HepG2 (cell line): ENCODE measurements around the gene TRRAP. TPM values are rescaled to one million over a fixed set of nuclear protein-coding genes. Genes with fewer than 3 reads are reported as not detected.

ENCODE experiments used
- ATAC-seq: fragments of 200-7000 bp; cut with Tn5 transposase; 3 replicates; pipeline ENCODE4 v1.9.1; 2020; ENCODE audit warnings: mild to moderate bottlenecking, moderate library complexity
- BruUV-seq: library from RNA; stranded (reverse); fragments of 400-500 nt; replicated peaks from 2 replicates; lab custom pipeline; 2021; lab: Mats Ljungman, UMichigan
- CTCF ChIA-PET: fragments of 300-600 bp; formaldehyde crosslinking; extraction: SDS; loops from one replicate; lab custom pipeline; 2021; ENCODE audit warnings: low total read pairs, inconsistent platforms, low intra/inter-chr PET ratio; lab: Yijun Ruan, JAX
- POLR2A ChIA-PET: fragments of 350-600 bp; sonication (Branson Sonifier 250); formaldehyde crosslinking; loops from one replicate; lab custom pipeline; 2020; ENCODE audit warnings: antibody characterized with exemption, inconsistent platforms; lab: Yijun Ruan, JAX
- DNase-seq: peaks from one replicate; pipeline ENCODE4 v3.0.0-alpha.2; 2015; ENCODE audit warnings: low spot score
- FAIRE-seq: peaks from 3 replicates; lab custom pipeline; 2011; peaks lifted over from hg19 to GRCh38; lab: Jason Lieb, UNC
- H2AFZ ChIP-seq: one replicate; pipeline ENCODE4 v1.6.1; 2011; ENCODE audit warnings: low read length, inconsistent platforms
- H3K27ac ChIP-seq: fragments of 300-600 bp; 3 replicates; pipeline ENCODE4 v1.8.0; 2011; ENCODE audit warnings: mixed run types, mild to moderate bottlenecking, mixed read lengths, low read length, inconsistent platforms; ENCODE audit not compliant: insufficient read depth; ENCODE audit errors: extremely low read length
- H3K27me3 ChIP-seq, 2 experiments: fragments of 200-600 bp in 1 of 2; 2 replicates in 1 of 2; 3 replicates in 1 of 2; pipeline versions ENCODE4 v1.6.0 to v1.8.0; 2011; ENCODE audit warnings: low read length in 2 of 2, mild to moderate bottlenecking in 2 of 2, moderate library complexity in 2 of 2, inconsistent platforms in 1 of 2; ENCODE audit not compliant: insufficient read depth in 2 of 2, control insufficient read depth in 1 of 2
- H3K36me3 ChIP-seq, 2 experiments: fragments of 200-600 bp in 1 of 2; replicated peaks in 1 of 2; 2 replicates in 1 of 2; 3 replicates in 1 of 2; pipeline versions ENCODE4 v1.5.1 to v1.8.0; 2011; ENCODE audit warnings: low read length in 2 of 2, inconsistent platforms in 1 of 2; ENCODE audit not compliant: insufficient read depth in 2 of 2, control insufficient read depth in 1 of 2
- H3K4me1 ChIP-seq: 2 replicates; pipeline ENCODE4 v1.5.1; 2012; ENCODE audit warnings: low read length, inconsistent platforms; ENCODE audit not compliant: insufficient read depth
- H3K4me2 ChIP-seq: 2 replicates; pipeline ENCODE4 v1.6.0; 2011; ENCODE audit warnings: low read depth, low read length, inconsistent platforms
- H3K4me3 ChIP-seq, 3 experiments: fragments of 200-600 bp in 1 of 3; sonication (generic), shearing (Covaris generic) in 1 of 3; replicated peaks in 1 of 3; 2 replicates each; pipeline ENCODE4 v1.5.1; 2011 to 2016; ENCODE audit warnings: low read length in 3 of 3, inconsistent platforms in 2 of 3, low read depth in 2 of 3, mild to moderate bottlenecking in 2 of 3, control low read depth in 1 of 3, mixed read lengths in 1 of 3; ENCODE audit not compliant: insufficient read depth in 1 of 3
- H3K79me2 ChIP-seq: one replicate; pipeline ENCODE4 v1.6.1; 2011; ENCODE audit warnings: low read length, inconsistent platforms; ENCODE audit not compliant: insufficient read depth
- H3K9ac ChIP-seq: 2 replicates; pipeline ENCODE4 v1.6.0; 2011; ENCODE audit warnings: mild to moderate bottlenecking, low read depth, low read length, inconsistent platforms; ENCODE audit not compliant: insufficient read depth
- H3K9me3 ChIP-seq: 2 replicates; pipeline ENCODE4 v1.5.1; 2012; ENCODE audit warnings: mild to moderate bottlenecking, low read length
- H4K20me1 ChIP-seq: 2 replicates; pipeline ENCODE4 v1.6.0; 2011; ENCODE audit warnings: inconsistent platforms, mild to moderate bottlenecking, low read length, moderate library complexity; ENCODE audit not compliant: insufficient read depth
- CCDC6 ChIP-seq: sonication (generic); formaldehyde crosslinking; IDR thresholded peaks from 2 replicates; pipeline ENCODE4 v1.8.1; 2022; ENCODE audit warnings: mild to moderate bottlenecking, missing genetic modification reagents, moderate library complexity
- CENPX ChIP-seq: sonication (generic); formaldehyde crosslinking; IDR thresholded peaks from 2 replicates; pipeline ENCODE4 v1.9.0; 2021; ENCODE audit warnings: mild to moderate bottlenecking, missing genetic modification reagents, moderate library complexity
- DNMT1 ChIP-seq: sonication (generic); formaldehyde crosslinking; IDR thresholded peaks from 2 replicates; pipeline ENCODE4 v1.5.1; 2020; ENCODE audit warnings: mild to moderate bottlenecking, missing genetic modification reagents
- EEA1 ChIP-seq: sonication (generic); formaldehyde crosslinking; IDR thresholded peaks from 2 replicates; pipeline ENCODE4 v1.5.1; 2020; ENCODE audit warnings: mild to moderate bottlenecking, missing genetic modification reagents, borderline replicate concordance
- FOXM1 ChIP-seq: sonication (generic); formaldehyde crosslinking; IDR thresholded peaks from 2 replicates; pipeline ENCODE4 v1.5.0; 2020; ENCODE audit warnings: missing genetic modification reagents
- RAD21 ChIP-seq: fragments of 450-650 bp; formaldehyde crosslinking; IDR thresholded peaks from 2 replicates; pipeline ENCODE4 v1.5.0; 2020; ENCODE audit warnings: mild to moderate bottlenecking
- RELA ChIP-seq: sonication (generic); formaldehyde crosslinking; IDR thresholded peaks from 2 replicates; pipeline ENCODE4 v1.4.0; 2020; ENCODE audit warnings: missing genetic modification reagents
- SAP130 ChIP-seq: IDR thresholded peaks from 2 replicates; pipeline ENCODE4 v1.6.1; 2016; ENCODE audit warnings: low read depth
- SRSF4 ChIP-seq: fragments of 200-400 bp; formaldehyde crosslinking; IDR thresholded peaks from one replicate; pipeline ENCODE4 v1.6.1; 2018; ENCODE audit warnings: mild to moderate bottlenecking, low read depth, low read length, moderate library complexity; ENCODE audit not compliant: poor library complexity, severe bottlenecking
- TCF12 ChIP-seq, 2 experiments: fragments of 450-650 bp in 1 of 2; sonication (generic) in 1 of 2; formaldehyde crosslinking in 1 of 2; IDR thresholded peaks; 2 replicates each; pipeline versions ENCODE4 v1.6.1 to v1.8.0; 2017 to 2022; ENCODE audit warnings: antibody characterized with exemption in 1 of 2, mild to moderate bottlenecking in 1 of 2, missing genetic modification reagents in 1 of 2, moderate library complexity in 1 of 2
- ZFY ChIP-seq: sonication (generic); formaldehyde crosslinking; IDR thresholded peaks from 2 replicates; pipeline ENCODE4 v1.4.0; 2020; ENCODE audit warnings: missing genetic modification reagents
- ZNF160 ChIP-seq: sonication (generic); formaldehyde crosslinking; IDR thresholded peaks from 2 replicates; pipeline ENCODE4 v1.8.0; 2022; ENCODE audit warnings: mild to moderate bottlenecking, inconsistent platforms, missing genetic modification reagents
- ZNF501 ChIP-seq: sonication (generic); formaldehyde crosslinking; IDR thresholded peaks from 2 replicates; pipeline ENCODE4 v1.5.1; 2020; ENCODE audit warnings: mild to moderate bottlenecking, moderate library complexity, missing genetic modification reagents
- ZNF839 ChIP-seq: sonication (generic); formaldehyde crosslinking; IDR thresholded peaks from 2 replicates; pipeline ENCODE4 v1.4.0; 2020; ENCODE audit warnings: missing genetic modification reagents, mild to moderate bottlenecking, borderline replicate concordance
- WGBS: methylation state at CpG from one replicate; pipeline ENCODE4 v1.1.6; 2017; ENCODE audit warnings: low lambda C conversion rate; 5-methylcytosine and 5-hydroxymethylcytosine counted together
- in situ Hi-C: cut with HindIII; loops from 2 replicates; pipeline ENCODE4 v1.10.0; 2017; ENCODE audit warnings: low pct_unique_long_range_greater_than_20kb; ENCODE audit not compliant: extremely low pct_ligation_motif_present
- intact Hi-C: fragments of 100-400 bp; cut with micrococcal nuclease; formaldehyde crosslinking; loops from one replicate; pipeline ENCODE4 v1.10.0; 2022; ENCODE audit not compliant: unreplicated experiment
- polyA plus RNA-seq, 8 experiments: library from polyadenylated mRNA; depleted of rRNA in 3 of 8; stranded (reverse) in 7 of 8; unstranded in 1 of 8; fragments of >200 nt; fragmentation: Illumina TruSeq in 4 of 8; extraction: Trizol in 4 of 8; gene quantifications; 2 replicates each; pipeline versions ENCODE4 v1.2.1 to v1.2.3, GENCODE V29; 2011 to 2016; ENCODE audit warnings: low read depth in 4 of 8, missing spikeins in 1 of 8, mixed read lengths in 1 of 8; ENCODE audit not compliant: insufficient read depth in 1 of 8
- total RNA-seq, 5 experiments: library from RNA; depleted of rRNA; stranded (reverse); fragments of >200 nt; fragmentation: Illumina TruSeq; extraction: Trizol; gene quantifications; 2 replicates each; pipeline ENCODE4 v1.2.3, GENCODE V29; 2016; ENCODE audit warnings: low read depth in 1 of 5
- TF ChIP-seq, protein P1 (sequence below): IDR thresholded peaks from 2 replicates; pipeline ENCODE4 v1.6.1; 2016; ENCODE audit warnings: low read depth, borderline replicate concordance
- TF ChIP-seq, protein P2 (sequence below): sonication (generic); formaldehyde crosslinking; IDR thresholded peaks from 2 replicates; pipeline ENCODE4 v1.5.0; 2020; ENCODE audit warnings: mild to moderate bottlenecking, missing genetic modification reagents, moderate library complexity

TRRAP gene
- total and polyA plus RNA-seq, 2 of the 13 experiments (the other 11 are each of a cell fraction or from before 2014, with no cell fraction given): 8.6 to 10.5 TPM

DNA sequence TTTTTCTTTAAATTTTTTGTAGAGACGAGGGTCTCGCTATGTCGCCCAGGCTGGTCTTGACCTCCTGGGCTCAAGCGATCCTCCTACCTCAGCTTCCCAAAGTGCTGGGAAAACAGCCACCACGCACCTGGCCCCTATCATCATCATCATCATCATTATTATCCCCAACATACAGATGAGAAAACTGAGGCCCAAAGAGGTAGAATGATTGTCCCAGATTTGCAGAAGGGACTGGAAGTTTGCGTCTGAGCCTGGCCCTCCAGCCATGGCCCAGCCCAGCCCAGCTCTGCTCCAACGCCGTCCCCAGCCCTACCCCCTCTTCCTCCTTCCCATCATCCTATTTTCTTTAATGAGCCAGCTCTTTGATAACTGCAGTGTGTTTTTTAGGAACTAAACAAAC lies 43.4 kb upstream of the TRRAP start:
- Histone ChIP-seq H3K9ac (no peak overlapping the region), H3K27me3 (no peaks in the 10 kb centered on the region; a peak in 1 of 5 replicates), H3K36me3 (no peaks in the 10 kb centered on the region), H3K4me1 (no peaks in the 10 kb centered on the region), H2AFZ (no peak overlapping the region), H3K9me3 (no peaks in the 10 kb centered on the region), H4K20me1 (no peaks in the 10 kb centered on the region), H3K4me2 (no peak overlapping the region), H3K4me3 (no peak overlapping the region), H3K79me2 (no peaks in the 10 kb centered on the region), H3K27ac (no peak overlapping the region)
- WGBS: 30% methylated on average over 5 of the region's 8 CpGs
- no peak for TF ChIP-seq FOXM1 (CRISPR knock-in tag)
- POLR2A ChIA-PET: no interaction called here
- ATAC-seq (no peak), FAIRE-seq (no peak), DNase-seq (no peak)
- intact Hi-C loops (no loop called here), in situ Hi-C loops (no loop called here)
- BruUV-seq: no TSS peak
- CTCF ChIA-PET: no interaction called here

DNA sequence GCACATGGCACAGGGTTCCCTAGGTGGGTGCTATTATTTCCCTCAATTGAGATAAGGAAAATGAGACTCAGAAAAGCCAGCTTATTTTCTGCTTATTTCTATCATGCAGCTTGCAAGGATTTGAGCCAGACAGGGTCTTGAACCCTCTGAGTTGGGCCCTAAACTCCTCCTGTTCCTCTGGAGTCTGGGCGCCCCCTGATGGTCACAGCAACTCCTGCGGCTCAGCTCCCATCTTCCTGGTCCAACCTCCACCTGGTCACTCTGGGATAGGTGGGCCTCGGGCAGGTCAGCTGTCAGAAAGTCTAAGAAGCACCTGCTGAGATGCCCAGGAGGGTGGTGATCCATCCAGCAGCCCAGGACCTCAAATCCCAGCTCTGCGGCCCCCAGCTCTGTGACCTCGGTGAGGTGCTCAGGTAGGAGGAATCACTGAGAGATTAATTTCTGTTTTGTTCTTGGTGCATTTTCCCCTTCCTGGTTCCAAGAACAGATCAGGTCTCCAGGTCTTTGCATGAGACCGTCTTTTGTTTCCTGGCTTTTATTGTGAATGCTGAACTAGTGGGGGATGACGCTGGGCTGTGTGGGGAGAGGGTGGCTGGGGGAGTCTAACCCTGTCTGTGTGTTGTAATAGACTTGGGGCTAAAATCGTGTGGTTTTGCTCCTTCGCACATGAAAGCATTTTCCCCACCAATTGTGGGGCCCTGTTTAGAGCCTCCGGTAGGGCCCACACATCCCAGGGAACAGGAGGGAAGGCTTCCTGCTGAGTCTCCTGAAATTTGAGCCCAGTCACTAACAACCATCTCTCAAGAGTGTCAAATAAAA lies 41.3 kb upstream of the TRRAP start:
- in situ Hi-C loops (no loop called here), intact Hi-C loops (no loop called here)
- ATAC-seq: peak; percentile 76
- Histone ChIP-seq H4K20me1 (no peaks in the 10 kb centered on the region), H3K27ac (no peak overlapping the region), H3K36me3 (no peaks in the 10 kb centered on the region), H3K79me2 (no peaks in the 10 kb centered on the region), H3K4me1 (no peaks in the 10 kb centered on the region), H3K9me3 (no peaks in the 10 kb centered on the region), H3K27me3 (peaks cover 0 to 3% of the 10 kb centered on the region in 2 experiments; a peak in 2 of 5 replicates), H2AFZ (no peak overlapping the region), H3K4me3 (no peak overlapping the region), H3K9ac (no peak overlapping the region), H3K4me2 (no peak overlapping the region)
- ChIA-PET POLR2A (no interaction called here), CTCF (interaction anchor here (1.4 kb wide), 1 partner anchor 404 kb away, joined by 7 read pairs; no protein-coding TSS in a partner anchor)
- 6% methylated on average over 10 of the region's 10 CpGs for WGBS
- peak; percentile 21 for DNase-seq
- no peak for FAIRE-seq
- no TSS peak for BruUV-seq
- TF ChIP-seq TCF12 (IDR thresholded peaks at IDR 0.05): no peak
- no peak for TF ChIP-seq TCF12 (CRISPR knock-in tag; IDR thresholded peaks at IDR 0.05)
- TF ChIP-seq CENPX (CRISPR knock-in tag): no peak
- no peak for TF ChIP-seq DNMT1 (CRISPR knock-in tag)
- no peak for TF ChIP-seq SRSF4
- TF ChIP-seq ZFY (CRISPR knock-in tag): no peak
- no peak for TF ChIP-seq SAP130
- TF ChIP-seq, protein P1, sequence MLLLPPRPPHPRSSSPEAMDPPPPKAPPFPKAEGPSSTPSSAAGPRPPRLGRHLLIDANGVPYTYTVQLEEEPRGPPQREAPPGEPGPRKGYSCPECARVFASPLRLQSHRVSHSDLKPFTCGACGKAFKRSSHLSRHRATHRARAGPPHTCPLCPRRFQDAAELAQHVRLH: no peak
- TF ChIP-seq RAD21 (CRISPR knock-in tag): peak; percentile 52
- TF ChIP-seq ZNF501 (CRISPR knock-in tag): no peak
- TF ChIP-seq CCDC6: no peak
- TF ChIP-seq ZNF839 (CRISPR knock-in tag): no peak
- no peak for TF ChIP-seq ZNF160
- TF ChIP-seq EEA1 (CRISPR knock-in tag): no peak
- TF ChIP-seq, protein P2, sequence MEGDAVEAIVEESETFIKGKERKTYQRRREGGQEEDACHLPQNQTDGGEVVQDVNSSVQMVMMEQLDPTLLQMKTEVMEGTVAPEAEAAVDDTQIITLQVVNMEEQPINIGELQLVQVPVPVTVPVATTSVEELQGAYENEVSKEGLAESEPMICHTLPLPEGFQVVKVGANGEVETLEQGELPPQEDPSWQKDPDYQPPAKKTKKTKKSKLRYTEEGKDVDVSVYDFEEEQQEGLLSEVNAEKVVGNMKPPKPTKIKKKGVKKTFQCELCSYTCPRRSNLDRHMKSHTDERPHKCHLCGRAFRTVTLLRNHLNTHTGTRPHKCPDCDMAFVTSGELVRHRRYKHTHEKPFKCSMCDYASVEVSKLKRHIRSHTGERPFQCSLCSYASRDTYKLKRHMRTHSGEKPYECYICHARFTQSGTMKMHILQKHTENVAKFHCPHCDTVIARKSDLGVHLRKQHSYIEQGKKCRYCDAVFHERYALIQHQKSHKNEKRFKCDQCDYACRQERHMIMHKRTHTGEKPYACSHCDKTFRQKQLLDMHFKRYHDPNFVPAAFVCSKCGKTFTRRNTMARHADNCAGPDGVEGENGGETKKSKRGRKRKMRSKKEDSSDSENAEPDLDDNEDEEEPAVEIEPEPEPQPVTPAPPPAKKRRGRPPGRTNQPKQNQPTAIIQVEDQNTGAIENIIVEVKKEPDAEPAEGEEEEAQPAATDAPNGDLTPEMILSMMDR: peak; percentile 80
- TF ChIP-seq RELA (CRISPR knock-in tag): no peak
